HG02610 (cell line): Measurements from ENCODE around the gene FRYL.
"Not testable (repeated sequence)": the region's sequence is repeated elsewhere in the genome, so short reads cannot be mapped to it uniquely, and the experiment has no call there.

Experiments used
- ATAC-seq: cut with Tn5 transposase; IDR thresholded peaks from one replicate; pipeline ENCODE4 v1.9.1; 2021; ENCODE audit warnings: mild to moderate bottlenecking, moderate library complexity; ENCODE audit not compliant: unreplicated experiment

FRYL gene

GRCh38 chr4:48786549-48786948, 6.5 kb upstream of the FRYL start:
- ATAC-seq, result no peak

GRCh38 chr4:48785302-48785701, 5.2 kb upstream of the FRYL start:
- ATAC-seq, result no peak

GRCh38 chr4:48781968-48782367, 1.9 kb upstream of the FRYL start:
- ATAC-seq, result no peak

- ATAC-seq, result no peak
Observed at GRCh38 chr4:48780865-48781214, 761 bp upstream of the FRYL start.

GRCh38 chr4:48779095-48779997, 733 bp downstream of the FRYL start:
- peak; percentile 33 for ATAC-seq

- ATAC-seq, result no peak
Observed at GRCh38 chr4:48778431-48779094, 1.5 kb downstream of the FRYL start.

- no peak for ATAC-seq
Observed at GRCh38 chr4:48777739-48778138, 2.3 kb downstream of the FRYL start.

- no peak for ATAC-seq
Observed at GRCh38 chr4:48774760-48775710, 5.0 kb downstream of the FRYL start.

GRCh38 chr4:48772556-48772955, 7.5 kb downstream of the FRYL start:
- no peak for ATAC-seq

GRCh38 chr4:48767055-48767929, 12.8 kb downstream of the FRYL start:
- ATAC-seq, result peak; percentile 43

- peak; percentile 65 for ATAC-seq
Observed at GRCh38 chr4:48766131-48766792, 13.8 kb downstream of the FRYL start.

- no peak for ATAC-seq
Observed at GRCh38 chr4:48762408-48762807, 17.7 kb downstream of the FRYL start.

- no peak for ATAC-seq
Observed at GRCh38 chr4:48761286-48761685, 18.8 kb downstream of the FRYL start.

GRCh38 chr4:48758703-48759102, 21.4 kb downstream of the FRYL start:
- ATAC-seq, result not testable (repeated sequence)

- ATAC-seq, result no peak
Observed at GRCh38 chr4:48756689-48757220, 23.3 kb downstream of the FRYL start.

- ATAC-seq, result no peak
Observed at GRCh38 chr4:48755281-48755680, 24.8 kb downstream of the FRYL start.

- no peak for ATAC-seq
Observed at GRCh38 chr4:48753159-48753558, 26.9 kb downstream of the FRYL start.

GRCh38 chr4:48752726-48753125, 27.4 kb downstream of the FRYL start:
- no peak for ATAC-seq

- no peak for ATAC-seq
Observed at GRCh38 chr4:48752246-48752645, 27.8 kb downstream of the FRYL start.
